GM12801 (cell line): ENCODE results near the gene CHST1.

Experiments
- CTCF ChIP-seq: IDR thresholded peaks from one replicate; pipeline ENCODE4 v1.5.1; 2011; ENCODE audit warnings: control low read depth; ENCODE audit not compliant: insufficient read length; ENCODE audit errors: extremely low read depth

The CHST1 gene

GRCh38 chr11:45622861-45623260 lies 42.6 kb downstream of the CHST1 start:
- TF ChIP-seq CTCF: no peak

GRCh38 chr11:45622283-45622682 lies 43.1 kb downstream of the CHST1 start:
- no peak for TF ChIP-seq CTCF

GRCh38 chr11:45621588-45621987 lies 43.8 kb downstream of the CHST1 start:
- no peak for TF ChIP-seq CTCF

GRCh38 chr11:45620243-45620642 lies 45.2 kb downstream of the CHST1 start:
- TF ChIP-seq CTCF: no peak

GRCh38 chr11:45618897-45619296 lies 46.5 kb downstream of the CHST1 start:
- TF ChIP-seq CTCF: no peak

- TF ChIP-seq CTCF: no peak
Observed at GRCh38 chr11:45617871-45618601, 47.4 kb downstream of the CHST1 start.

- no peak for TF ChIP-seq CTCF
Observed at GRCh38 chr11:45616802-45617549, 48.4 kb downstream of the CHST1 start.
